Tibial nerve (tissue), 4 donors: Measurements from ENCODE around the gene ZC3H10. TPM values are rescaled to one million over a fixed set of nuclear protein-coding genes. Genes with fewer than 3 reads are reported as not detected.

Experiments
- DNase-seq, 2 donors: peaks; one replicate each; pipeline ENCODE4 v3.0.0-alpha.2; 2019; ENCODE audit warnings: low spot score in 2 of 2
- H3K27ac ChIP-seq, 4 donors: fragments of 200-600 bp; sonication (generic) in 3 of 4; one replicate each; pipeline ENCODE4 v1.5.1; 2017 to 2019; ENCODE audit warnings: mild to moderate bottlenecking in 1 of 4
- H3K27me3 ChIP-seq, 2 donors: fragments of 200-600 bp; sonication (generic) in 1 of 2; one replicate each; pipeline versions ENCODE4 v1.5.1 to v1.6.0; 2017 to 2019
- H3K36me3 ChIP-seq, 3 donors: fragments of 200-600 bp; sonication (generic); one replicate each; pipeline ENCODE4 v1.5.1; 2018 to 2019
- H3K4me1 ChIP-seq, 4 donors: fragments of 200-600 bp; sonication (generic) in 3 of 4; one replicate each; pipeline ENCODE4 v1.5.1; 2017 to 2019
- H3K4me3 ChIP-seq, 4 donors: fragments of 200-600 bp; sonication (generic) in 3 of 4; one replicate each; pipeline ENCODE4 v1.5.1; 2017 to 2019; ENCODE audit warnings: mild to moderate bottlenecking in 1 of 4, moderate library complexity in 1 of 4
- H3K9me3 ChIP-seq, 4 donors: fragments of 200-600 bp; sonication (generic) in 3 of 4; one replicate each; pipeline ENCODE4 v1.5.1; 2017 to 2019
- CTCF ChIP-seq, 5 experiments: fragments of 200-600 bp in 3 of 5; fragments of 450-650 bp in 2 of 5; sonication (generic) in 3 of 5; IDR thresholded peaks; one replicate each; pipeline ENCODE4 v1.5.1; 2016 to 2019; ENCODE audit warnings: antibody characterized with exemption in 5 of 5, mild to moderate bottlenecking in 3 of 5, moderate library complexity in 2 of 5
- EP300 ChIP-seq, 2 donors: sonication (generic); formaldehyde crosslinking; IDR thresholded peaks; one replicate each; pipeline ENCODE4 v1.6.1; 2017; ENCODE audit warnings: antibody characterized with exemption in 2 of 2, mild to moderate bottlenecking in 1 of 2
- POLR2A ChIP-seq, 2 donors: fragments of 450-650 bp; IDR thresholded peaks; one replicate each; pipeline ENCODE4 v1.6.1; 2017; ENCODE audit warnings: antibody characterized with exemption in 2 of 2, mild to moderate bottlenecking in 2 of 2, moderate library complexity in 2 of 2
- WGBS, 2 donors: methylation state at CpG; one replicate each; pipeline ENCODE4 v1.1.5; 2018; 5-methylcytosine and 5-hydroxymethylcytosine counted together
- total RNA-seq, 4 donors: library from RNA; depleted of rRNA; stranded (reverse); fragments of >200 nt; gene quantifications; one replicate each; pipeline ENCODE4 v1.1.0, GENCODE V29; 2016

The ZC3H10 gene
- total RNA-seq, 4 donors from 2014 or later, result 2.9 to 5.1 (median 4.8) TPM

GRCh38 chr12:56078931-56079722 is 38.9 kb upstream of the ZC3H10 start:
- Histone ChIP-seq H3K4me1 (peaks cover 0 to 26% (median 10%) of the 10 kb centered on the region in 4 donors), H3K27me3 (no peaks in the 10 kb centered on the region), H3K36me3 (no peaks in the 10 kb centered on the region), H3K4me3 (peak overlapping the region; percentile 62 to 70 (median 66)), H3K27ac (peak overlapping the region; percentile 43 to 95 (median 93)), H3K9me3 (no peaks in the 10 kb centered on the region)
- 2% methylated on average over 26 to 44 of the region's 50 CpGs for WGBS, 2 donors
- TF ChIP-seq POLR2A (IDR thresholded peaks at IDR 0.05), result no peak
- peak; percentile 10 to 78 for TF ChIP-seq EP300 (IDR thresholded peaks at IDR 0.05)
- peak; percentile 46 to 87 (median 80) for TF ChIP-seq CTCF (IDR thresholded peaks at IDR 0.05)
- DNase-seq, result peak; percentile 72 to 73

DNA sequence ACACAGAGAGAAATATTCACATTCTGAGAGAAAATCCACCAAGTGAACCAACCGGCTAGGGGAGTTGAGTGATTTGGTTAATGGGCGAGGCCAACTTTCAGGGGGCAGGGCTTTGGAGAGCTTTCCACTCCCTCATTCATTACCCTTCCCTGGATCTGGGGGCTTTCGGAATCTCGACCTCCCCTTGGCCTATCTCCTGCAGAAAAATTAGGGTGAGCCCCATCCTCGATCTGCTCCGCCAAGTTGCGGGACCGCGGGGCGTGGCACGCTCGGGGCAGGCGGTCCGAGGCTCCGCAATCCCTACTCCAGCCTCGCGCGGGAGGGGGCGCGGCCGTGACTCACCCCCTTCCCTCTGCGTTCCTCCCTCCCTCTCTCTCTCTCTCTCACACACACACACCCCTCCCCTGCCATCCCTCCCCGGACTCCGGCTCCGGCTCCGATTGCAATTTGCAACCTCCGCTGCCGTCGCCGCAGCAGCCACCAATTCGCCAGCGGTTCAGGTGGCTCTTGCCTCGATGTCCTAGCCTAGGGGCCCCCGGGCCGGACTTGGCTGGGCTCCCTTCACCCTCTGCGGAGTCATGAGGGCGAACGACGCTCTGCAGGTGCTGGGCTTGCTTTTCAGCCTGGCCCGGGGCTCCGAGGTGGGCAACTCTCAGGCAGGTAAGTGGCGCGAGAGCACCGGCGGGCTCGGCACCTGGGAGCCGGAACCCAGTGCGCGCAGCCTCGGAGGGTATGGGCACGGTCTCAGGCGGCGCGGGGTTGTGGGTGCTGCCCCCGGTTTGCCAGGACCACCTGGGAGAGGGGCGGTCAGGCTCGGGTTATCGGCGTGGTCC is 38.1 kb upstream of the ZC3H10 start, which contains the start of gene ERBB3:
Gene ERBB3, plus strand, starts transcription at position 443 of the 833 bp plus-strand sequence. Its CDS starts 136 bp downstream, at position 579.
- H3K27ac ChIP-seq, result peak within 1 kb of the TSS; percentile 43 to 95 (median 93)
- 1% methylated on average over 54 to 56 of the region's 59 CpGs for WGBS, 2 donors
- H3K27me3 ChIP-seq, result no peaks in the 10 kb centered on the region
- peak in 1 of 5 experiments; percentile 23 for TF ChIP-seq CTCF (IDR thresholded peaks at IDR 0.05)
- peak in 1 of 2 donors; percentile 91 for TF ChIP-seq EP300 (IDR thresholded peaks at IDR 0.05)
- TF ChIP-seq POLR2A (IDR thresholded peaks at IDR 0.05), result peak in 1 of 2 donors; percentile 49
- H3K9me3 ChIP-seq, result no peaks in the 10 kb centered on the region
- peaks cover 0 to 33% (median 13%) of the 10 kb centered on the region in 4 donors for H3K4me1 ChIP-seq
- no peaks in the 10 kb centered on the region for H3K36me3 ChIP-seq
- H3K4me3 ChIP-seq, result peak within 1 kb of the TSS; percentile 62 to 70 (median 66)
- peak; percentile 36 to 41 for DNase-seq

DNA sequence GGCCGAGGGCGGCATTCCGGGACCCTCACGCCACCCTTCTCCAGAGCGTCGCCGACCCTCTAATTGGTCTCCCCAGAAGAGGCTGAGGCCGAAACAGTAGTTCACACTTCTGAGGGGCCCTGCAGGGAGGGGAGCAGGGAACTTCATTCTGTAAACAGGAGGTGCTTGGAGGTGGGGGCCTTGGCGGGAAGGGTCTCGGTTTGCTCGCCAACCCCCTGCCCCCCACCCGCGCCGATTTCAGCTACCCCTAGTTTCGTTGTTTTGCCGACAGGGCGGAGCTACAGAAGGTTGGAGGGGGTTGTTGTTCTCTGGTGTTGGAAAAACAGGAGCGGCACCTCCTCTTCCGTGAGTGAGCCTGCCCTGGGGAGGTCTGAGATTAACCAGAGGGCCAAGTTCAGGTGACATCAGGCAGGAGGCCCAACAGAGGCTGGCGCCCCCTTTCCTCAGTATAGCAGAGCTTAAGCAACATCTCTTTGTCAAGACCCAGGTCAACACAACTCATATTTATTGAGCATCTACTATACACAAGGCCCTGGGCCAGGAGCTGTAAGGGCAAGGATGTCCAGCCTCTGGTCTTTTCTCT is 37.4 kb upstream of the ZC3H10 start:
- H3K4me3 ChIP-seq, result peak overlapping the region; percentile 62 to 70 (median 66)
- TF ChIP-seq POLR2A (IDR thresholded peaks at IDR 0.05) (no peak), CTCF (IDR thresholded peaks at IDR 0.05) (no peak), EP300 (IDR thresholded peaks at IDR 0.05) (no peak)
- no peak for DNase-seq
- no peaks in the 10 kb centered on the region for H3K27me3 ChIP-seq
- peaks cover 0 to 39% (median 16%) of the 10 kb centered on the region in 4 donors for H3K4me1 ChIP-seq
- H3K9me3 ChIP-seq, result no peaks in the 10 kb centered on the region
- WGBS, 2 donors, result 16 to 23% methylated on average over 14 of the region's 20 CpGs
- H3K27ac ChIP-seq, result peak overlapping the region; percentile 43 to 95 (median 93)
- no peaks in the 10 kb centered on the region for H3K36me3 ChIP-seq

GRCh38 chr12:56081393-56082347 is 36.4 kb upstream of the ZC3H10 start:
- peak overlapping the region; percentile 43 to 95 (median 93) for H3K27ac ChIP-seq
- no peaks in the 10 kb centered on the region for H3K36me3 ChIP-seq
- WGBS, 2 donors, result 33 to 37% methylated on average over 6 of the region's 6 CpGs
- peaks cover 0 to 47% (median 18%) of the 10 kb centered on the region in 4 donors for H3K4me1 ChIP-seq
- no peak for DNase-seq
- TF ChIP-seq POLR2A (IDR thresholded peaks at IDR 0.05), result peak in 1 of 2 donors; percentile 20
- no peak for TF ChIP-seq CTCF (IDR thresholded peaks at IDR 0.05)
- TF ChIP-seq EP300 (IDR thresholded peaks at IDR 0.05), result peak in 1 of 2 donors; percentile 44
- no peaks in the 10 kb centered on the region for H3K27me3 ChIP-seq
- H3K9me3 ChIP-seq, result no peaks in the 10 kb centered on the region
- peak overlapping the region; percentile 62 to 70 (median 66) for H3K4me3 ChIP-seq
